HEK293 (cell line): Measurements from ENCODE around the gene C8A.

Source experiments
- BCL11A ChIP-seq: fragments of 450-650 bp; formaldehyde crosslinking; IDR thresholded peaks from 2 replicates; pipeline ENCODE4 v1.5.1; 2016; ENCODE audit warnings: low read depth, missing biosample characterization, missing genetic modification characterization
- REST ChIP-seq: fragments of 450-650 bp; formaldehyde crosslinking; IDR thresholded peaks from 2 replicates; pipeline ENCODE4 v1.5.1; 2016; ENCODE audit warnings: missing biosample characterization, missing genetic modification characterization
- ZBTB11 ChIP-seq: fragments of 450-650 bp; formaldehyde crosslinking; conservative IDR thresholded peaks from 2 replicates; pipeline ENCODE4 v1.5.1; 2016; ENCODE audit warnings: low read depth, missing biosample characterization, missing genetic modification characterization
- ZEB2 ChIP-seq: fragments of 450-650 bp; formaldehyde crosslinking; IDR thresholded peaks from 2 replicates; pipeline ENCODE4 v1.5.1; 2016; ENCODE audit warnings: missing biosample characterization, missing genetic modification characterization
- ZNF16 ChIP-seq: fragments of 450-650 bp; formaldehyde crosslinking; IDR thresholded peaks from 2 replicates; pipeline ENCODE4 v1.5.1; 2016; ENCODE audit warnings: low read depth, missing biosample characterization, missing genetic modification characterization
- ZNF274 ChIP-seq, 2 experiments: fragments of 200-500 bp in 1 of 2; fragments of 450-650 bp in 1 of 2; sonication (Bioruptor generic) in 1 of 2; formaldehyde crosslinking in 1 of 2; IDR thresholded peaks; 2 replicates each; pipeline versions ENCODE4 v1.5.1 to v1.6.1; 2014 to 2016; ENCODE audit warnings: borderline replicate concordance in 1 of 2, inconsistent platforms in 1 of 2, low read length in 1 of 2, missing biosample characterization in 1 of 2, missing genetic modification characterization in 1 of 2
- ZNF510 ChIP-seq: fragments of 450-650 bp; formaldehyde crosslinking; IDR thresholded peaks from 2 replicates; pipeline ENCODE4 v1.5.1; 2018; ENCODE audit warnings: mild to moderate bottlenecking, missing genetic modification characterization, missing biosample characterization; ENCODE audit not compliant: insufficient replicate concordance
- TF ChIP-seq, protein P1 (sequence below): fragments of 450-650 bp; formaldehyde crosslinking; IDR thresholded peaks from 2 replicates; pipeline ENCODE4 v1.5.1; 2016; ENCODE audit warnings: missing biosample characterization, missing genetic modification characterization
- TF ChIP-seq, protein P2 (sequence below): fragments of 450-650 bp; formaldehyde crosslinking; IDR thresholded peaks from 2 replicates; pipeline ENCODE4 v1.5.1; 2016; ENCODE audit warnings: missing biosample characterization, missing genetic modification characterization
- TF ChIP-seq, protein P3 (sequence below): fragments of 450-650 bp; formaldehyde crosslinking; IDR thresholded peaks from 2 replicates; pipeline ENCODE4 v1.5.1; 2016; ENCODE audit warnings: missing biosample characterization, missing genetic modification characterization, low read depth

GRCh38 chr1:56903778-56904177 is 49.2 kb downstream of the C8A start:
- TF ChIP-seq, protein P1, sequence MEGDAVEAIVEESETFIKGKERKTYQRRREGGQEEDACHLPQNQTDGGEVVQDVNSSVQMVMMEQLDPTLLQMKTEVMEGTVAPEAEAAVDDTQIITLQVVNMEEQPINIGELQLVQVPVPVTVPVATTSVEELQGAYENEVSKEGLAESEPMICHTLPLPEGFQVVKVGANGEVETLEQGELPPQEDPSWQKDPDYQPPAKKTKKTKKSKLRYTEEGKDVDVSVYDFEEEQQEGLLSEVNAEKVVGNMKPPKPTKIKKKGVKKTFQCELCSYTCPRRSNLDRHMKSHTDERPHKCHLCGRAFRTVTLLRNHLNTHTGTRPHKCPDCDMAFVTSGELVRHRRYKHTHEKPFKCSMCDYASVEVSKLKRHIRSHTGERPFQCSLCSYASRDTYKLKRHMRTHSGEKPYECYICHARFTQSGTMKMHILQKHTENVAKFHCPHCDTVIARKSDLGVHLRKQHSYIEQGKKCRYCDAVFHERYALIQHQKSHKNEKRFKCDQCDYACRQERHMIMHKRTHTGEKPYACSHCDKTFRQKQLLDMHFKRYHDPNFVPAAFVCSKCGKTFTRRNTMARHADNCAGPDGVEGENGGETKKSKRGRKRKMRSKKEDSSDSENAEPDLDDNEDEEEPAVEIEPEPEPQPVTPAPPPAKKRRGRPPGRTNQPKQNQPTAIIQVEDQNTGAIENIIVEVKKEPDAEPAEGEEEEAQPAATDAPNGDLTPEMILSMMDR (tag by site-specific recombination), result no peak
- TF ChIP-seq, protein P2, sequence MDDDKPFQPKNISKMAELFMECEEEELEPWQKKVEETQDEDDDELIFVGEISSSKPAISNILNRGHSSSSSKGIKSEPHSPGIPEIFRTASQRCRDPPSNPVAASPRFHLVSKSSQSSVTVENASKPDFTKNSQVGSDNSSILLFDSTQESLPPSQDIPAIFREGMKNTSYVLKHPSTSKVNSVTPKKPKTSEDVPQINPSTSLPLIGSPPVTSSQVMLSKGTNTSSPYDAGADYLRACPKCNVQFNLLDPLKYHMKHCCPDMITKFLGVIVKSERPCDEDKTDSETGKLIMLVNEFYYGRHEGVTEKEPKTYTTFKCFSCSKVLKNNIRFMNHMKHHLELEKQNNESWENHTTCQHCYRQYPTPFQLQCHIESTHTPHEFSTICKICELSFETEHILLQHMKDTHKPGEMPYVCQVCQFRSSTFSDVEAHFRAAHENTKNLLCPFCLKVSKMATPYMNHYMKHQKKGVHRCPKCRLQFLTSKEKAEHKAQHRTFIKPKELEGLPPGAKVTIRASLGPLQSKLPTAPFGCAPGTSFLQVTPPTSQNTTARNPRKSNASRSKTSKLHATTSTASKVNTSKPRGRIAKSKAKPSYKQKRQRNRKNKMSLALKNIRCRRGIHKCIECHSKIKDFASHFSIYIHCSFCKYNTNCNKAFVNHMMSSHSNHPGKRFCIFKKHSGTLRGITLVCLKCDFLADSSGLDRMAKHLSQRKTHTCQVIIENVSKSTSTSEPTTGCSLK (tag by site-specific recombination), result no peak
- TF ChIP-seq BCL11A (tag by site-specific recombination), result no peak
- TF ChIP-seq, protein P3, sequence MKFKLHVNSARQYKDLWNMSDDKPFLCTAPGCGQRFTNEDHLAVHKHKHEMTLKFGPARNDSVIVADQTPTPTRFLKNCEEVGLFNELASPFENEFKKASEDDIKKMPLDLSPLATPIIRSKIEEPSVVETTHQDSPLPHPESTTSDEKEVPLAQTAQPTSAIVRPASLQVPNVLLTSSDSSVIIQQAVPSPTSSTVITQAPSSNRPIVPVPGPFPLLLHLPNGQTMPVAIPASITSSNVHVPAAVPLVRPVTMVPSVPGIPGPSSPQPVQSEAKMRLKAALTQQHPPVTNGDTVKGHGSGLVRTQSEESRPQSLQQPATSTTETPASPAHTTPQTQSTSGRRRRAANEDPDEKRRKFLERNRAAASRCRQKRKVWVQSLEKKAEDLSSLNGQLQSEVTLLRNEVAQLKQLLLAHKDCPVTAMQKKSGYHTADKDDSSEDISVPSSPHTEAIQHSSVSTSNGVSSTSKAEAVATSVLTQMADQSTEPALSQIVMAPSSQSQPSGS (tag by site-specific recombination), result no peak
- no peak for TF ChIP-seq REST
- no peak for TF ChIP-seq ZEB2 (tag by site-specific recombination)
- no peak for TF ChIP-seq ZNF16 (tag by site-specific recombination)
- TF ChIP-seq ZBTB11, result no peak
- no peak for TF ChIP-seq ZNF510 (tag by site-specific recombination)
- TF ChIP-seq ZNF274 (IDR thresholded peaks at IDR 0.05; ENCODE audit: low read length), result no peak
- TF ChIP-seq ZNF274 (tag by site-specific recombination; IDR thresholded peaks at IDR 0.05; ENCODE audit: borderline replicate concordance), result no peak
